ENCODE results near the gene OSBPL6. TPM values are rescaled to one million over a fixed set of nuclear protein-coding genes. Genes with fewer than 3 reads are reported as not detected.

Gene OSBPL6
- total RNA-seq, 1 experiment from 2014 or later: 4.6 TPM

DNA sequence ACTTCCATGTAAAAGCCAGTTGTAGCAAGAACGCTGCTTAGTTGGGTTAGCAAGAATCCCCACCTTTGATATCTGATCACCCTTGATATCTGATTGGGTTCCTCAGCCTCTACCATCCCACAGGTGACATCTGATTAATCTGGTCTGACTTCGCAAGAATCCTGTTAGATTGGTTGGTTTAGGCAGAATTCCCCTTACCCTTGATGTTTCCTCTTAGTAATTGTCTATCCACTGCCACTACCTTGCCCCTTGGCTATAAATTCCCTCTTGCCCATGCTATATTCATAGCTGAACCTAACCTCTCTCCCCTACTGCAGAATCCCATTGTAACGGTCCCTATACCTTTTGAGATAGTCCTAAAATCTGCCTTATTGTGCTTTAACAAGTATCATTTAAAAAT lies 223.6 kb downstream of the OSBPL6 start:
- no peak overlapping the region for H4K91ac ChIP-seq (ENCODE audit: insufficient read length, low read depth, low read length)
- no peak overlapping the region for H3K56ac ChIP-seq (ENCODE audit: insufficient read length, low read depth, low read length)
- no peaks in the 10 kb centered on the region for H3K4me1 ChIP-seq (ENCODE audit: insufficient read depth, low read length)
- H2BK20ac ChIP-seq (ENCODE audit: low read depth, low read length, poor library complexity, severe bottlenecking): no peak overlapping the region
- H3K9ac ChIP-seq (ENCODE audit: extremely low read depth, insufficient read length, low read length): no peak overlapping the region
- no peak overlapping the region for H2BK12ac ChIP-seq (ENCODE audit: insufficient read length, low read depth, low read length)
- H3K79me1 ChIP-seq (ENCODE audit: insufficient read depth, low read depth, low read length, poor library complexity, severe bottlenecking): no peaks in the 10 kb centered on the region
- Mint-ChIP-seq H3K36me3 (ENCODE audit: insufficient read depth in 1 of 3, low read depth in 3 of 3) (no peaks in the 10 kb centered on the region), H3K9me3 (no peaks in the 10 kb centered on the region), H3K27me3 (ENCODE audit: low read depth) (no peaks in the 10 kb centered on the region), H3K27ac (no peak overlapping the region; a peak in 1 of 7 replicates), H3K4me1 (peaks cover 10 to 14% of the 10 kb centered on the region in 2 experiments), H3K4me3 (no peak overlapping the region)
- no peak overlapping the region for H4K8ac ChIP-seq (replicated peaks; ENCODE audit: insufficient read length, low read depth, low read length)
- no CpG with 5 or more reads among the region's 3 CpGs for WGBS (ENCODE audit: extremely low coverage, insufficient read length, low lambda C conversion rate)
- no peaks in the 10 kb centered on the region for H3K9me3 ChIP-seq (ENCODE audit: control insufficient read depth, low read depth, low read length)
- no peaks in the 10 kb centered on the region for H3K79me2 ChIP-seq (ENCODE audit: insufficient read depth, low read length)
- H3K27me3 ChIP-seq (ENCODE audit: insufficient read depth, low read length): no peaks in the 10 kb centered on the region
- no peaks in the 10 kb centered on the region for H4K20me1 ChIP-seq (ENCODE audit: control insufficient read depth, insufficient read depth, insufficient read length)
- H4K5ac ChIP-seq (ENCODE audit: insufficient read length, low read depth, low read length): no peak overlapping the region
- no peak overlapping the region for H3K23ac ChIP-seq (ENCODE audit: insufficient read length, low read depth, low read length)
- H2BK5ac ChIP-seq (ENCODE audit: insufficient read length, low read length): no peak overlapping the region
- H2BK120ac ChIP-seq (ENCODE audit: low read depth, low read length, poor library complexity, severe bottlenecking): no peak overlapping the region
- no peak overlapping the region for H2AK5ac ChIP-seq (ENCODE audit: insufficient read length, low read length)
- TF ChIP-seq, protein P1, sequence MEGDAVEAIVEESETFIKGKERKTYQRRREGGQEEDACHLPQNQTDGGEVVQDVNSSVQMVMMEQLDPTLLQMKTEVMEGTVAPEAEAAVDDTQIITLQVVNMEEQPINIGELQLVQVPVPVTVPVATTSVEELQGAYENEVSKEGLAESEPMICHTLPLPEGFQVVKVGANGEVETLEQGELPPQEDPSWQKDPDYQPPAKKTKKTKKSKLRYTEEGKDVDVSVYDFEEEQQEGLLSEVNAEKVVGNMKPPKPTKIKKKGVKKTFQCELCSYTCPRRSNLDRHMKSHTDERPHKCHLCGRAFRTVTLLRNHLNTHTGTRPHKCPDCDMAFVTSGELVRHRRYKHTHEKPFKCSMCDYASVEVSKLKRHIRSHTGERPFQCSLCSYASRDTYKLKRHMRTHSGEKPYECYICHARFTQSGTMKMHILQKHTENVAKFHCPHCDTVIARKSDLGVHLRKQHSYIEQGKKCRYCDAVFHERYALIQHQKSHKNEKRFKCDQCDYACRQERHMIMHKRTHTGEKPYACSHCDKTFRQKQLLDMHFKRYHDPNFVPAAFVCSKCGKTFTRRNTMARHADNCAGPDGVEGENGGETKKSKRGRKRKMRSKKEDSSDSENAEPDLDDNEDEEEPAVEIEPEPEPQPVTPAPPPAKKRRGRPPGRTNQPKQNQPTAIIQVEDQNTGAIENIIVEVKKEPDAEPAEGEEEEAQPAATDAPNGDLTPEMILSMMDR (conservative IDR thresholded peaks at IDR 0.05): no peak
- H3K4ac ChIP-seq (ENCODE audit: low read depth, low read length): no peak overlapping the region
- DNase-seq: no peak
- H3K4me2 ChIP-seq (ENCODE audit: insufficient read depth, insufficient read length, low read length): no peak overlapping the region
- H3K27ac ChIP-seq (ENCODE audit: insufficient read length, low read depth, low read length): no peak overlapping the region
- no peak overlapping the region for H2BK15ac ChIP-seq (ENCODE audit: low read depth, low read length)
- no peak overlapping the region for H3K18ac ChIP-seq (ENCODE audit: insufficient read length, low read depth, low read length)
- no peak overlapping the region for H2AFZ ChIP-seq (ENCODE audit: low read length)
- no peak overlapping the region for H3T11ph ChIP-seq (ENCODE audit: low read length)
- peaks cover 3% of the 10 kb centered on the region for H3K23me2 ChIP-seq (ENCODE audit: insufficient read length, low read depth, low read length, poor library complexity, severe bottlenecking)
- H3K14ac ChIP-seq (ENCODE audit: insufficient read depth, low read length): no peak overlapping the region

Data from H9 (cell line).